BLaER1 (cell line): ENCODE results near the gene APOBEC3H.
A peak's percentile ranks its signal among the peaks of the same experiment; 100 is the strongest.

Experiments
- H3K27ac ChIP-seq: shearing (Covaris generic); formaldehyde crosslinking; 2 replicates; pipeline ENCODE4 v1.8.1; 2022
- H3K27me3 ChIP-seq: shearing (Covaris generic); formaldehyde crosslinking; 2 replicates; pipeline ENCODE4 v1.8.1; 2022
- H3K36me3 ChIP-seq: shearing (Covaris generic); formaldehyde crosslinking; 2 replicates; pipeline ENCODE4 v1.8.1; 2022
- H3K4me1 ChIP-seq: shearing (Covaris generic); formaldehyde crosslinking; 2 replicates; pipeline ENCODE4 v1.8.1; 2022
- H3K4me2 ChIP-seq: shearing (Covaris generic); formaldehyde crosslinking; 2 replicates; pipeline ENCODE4 v1.8.1; 2022
- H3K4me3 ChIP-seq: shearing (Covaris generic); formaldehyde crosslinking; 2 replicates; pipeline ENCODE4 v1.8.1; 2022
- H3K9ac ChIP-seq: shearing (Covaris generic); formaldehyde crosslinking; 2 replicates; pipeline ENCODE4 v1.8.1; 2022
- H3K9me3 ChIP-seq: shearing (Covaris generic); formaldehyde crosslinking; 2 replicates; pipeline ENCODE4 v1.8.1; 2022
- H4K20me1 ChIP-seq: shearing (Covaris generic); formaldehyde crosslinking; 2 replicates; pipeline ENCODE4 v1.8.1; 2022
- Cebpa-rat ChIP-seq: shearing (Covaris generic); IDR thresholded peaks from 2 replicates; pipeline ENCODE4 v1.8.1; 2022

Gene APOBEC3H

GRCh38 chr22:39147335-39148025, 50.4 kb downstream of the APOBEC3H start:
- H3K27ac ChIP-seq = no peak overlapping the region
- H4K20me1 ChIP-seq = peaks cover 16% of the 10 kb centered on the region; the same call in 1 of the 2 replicates
- no peak for TF ChIP-seq Cebpa-rat
- H3K4me3 ChIP-seq = no peak overlapping the region
- no peak overlapping the region for H3K9ac ChIP-seq
- H3K9me3 ChIP-seq = no peaks in the 10 kb centered on the region
- peaks cover 52% of the 10 kb centered on the region for H3K4me1 ChIP-seq
- no peak overlapping the region for H3K4me2 ChIP-seq
- H3K27me3 ChIP-seq = 0 out of 2 replicates have a peak, but pooled peaks cover 4% of the 10 kb centered on the region
- H3K36me3 ChIP-seq = peaks cover 9% of the 10 kb centered on the region; the same call in 1 of the 2 replicates

GRCh38 chr22:39148026-39148726, 51.1 kb downstream of the APOBEC3H start:
- H3K4me2 ChIP-seq = no peak overlapping the region
- H3K9me3 ChIP-seq = no peaks in the 10 kb centered on the region
- TF ChIP-seq Cebpa-rat = no peak
- peaks cover 19% of the 10 kb centered on the region; the same call in 1 of the 2 replicates for H4K20me1 ChIP-seq
- H3K27me3 ChIP-seq = peaks cover 10% of the 10 kb centered on the region
- no peak overlapping the region for H3K9ac ChIP-seq
- H3K4me3 ChIP-seq = no peak overlapping the region
- H3K27ac ChIP-seq = no peak overlapping the region
- peaks cover 56% of the 10 kb centered on the region for H3K4me1 ChIP-seq
- H3K36me3 ChIP-seq = peaks cover 9% of the 10 kb centered on the region; the same call in 1 of the 2 replicates

- Histone ChIP-seq H3K4me3 (no peak overlapping the region), H3K27me3 (peaks cover 18% of the 10 kb centered on the region), H3K9me3 (no peaks in the 10 kb centered on the region), H4K20me1 (peaks cover 23% of the 10 kb centered on the region; the same call in 1 of the 2 replicates), H3K9ac (no peak overlapping the region), H3K36me3 (peaks cover 9% of the 10 kb centered on the region; the same call in 1 of the 2 replicates), H3K27ac (no peak overlapping the region), H3K4me2 (no peak overlapping the region), H3K4me1 (peaks cover 58% of the 10 kb centered on the region)
- TF ChIP-seq Cebpa-rat = no peak
These were observed 51.9 kb downstream of the APOBEC3H start for GRCh38 chr22:39148727-39149535.

GRCh38 chr22:39149915-39150847, 53.1 kb downstream of the APOBEC3H start:
- Histone ChIP-seq H3K4me2 (no peak overlapping the region), H3K4me3 (no peak overlapping the region), H4K20me1 (peaks cover 23% of the 10 kb centered on the region; the same call in 1 of the 2 replicates), H3K9ac (no peak overlapping the region), H3K36me3 (peaks cover 9% of the 10 kb centered on the region; the same call in 1 of the 2 replicates), H3K4me1 (peaks cover 46% of the 10 kb centered on the region), H3K27me3 (peaks cover 26% of the 10 kb centered on the region), H3K27ac (no peak overlapping the region), H3K9me3 (no peaks in the 10 kb centered on the region)
- TF ChIP-seq Cebpa-rat = no peak

GRCh38 chr22:39150848-39151215, 53.8 kb downstream of the APOBEC3H start:
- Histone ChIP-seq H3K27me3 (peaks cover 32% of the 10 kb centered on the region), H3K27ac (no peak overlapping the region), H3K9me3 (no peaks in the 10 kb centered on the region), H3K4me2 (peak overlapping the region; percentile 98; the same call in 1 of the 2 replicates), H3K4me3 (no peak overlapping the region), H3K9ac (no peak overlapping the region), H3K4me1 (peaks cover 45% of the 10 kb centered on the region), H4K20me1 (peaks cover 23% of the 10 kb centered on the region; the same call in 1 of the 2 replicates), H3K36me3 (peaks cover 9% of the 10 kb centered on the region; the same call in 1 of the 2 replicates)
- TF ChIP-seq Cebpa-rat = no peak

GRCh38 chr22:39151329-39151975, 54.4 kb downstream of the APOBEC3H start:
- H3K27me3 ChIP-seq = peaks cover 35% of the 10 kb centered on the region
- peaks cover 23% of the 10 kb centered on the region; the same call in 1 of the 2 replicates for H4K20me1 ChIP-seq
- TF ChIP-seq Cebpa-rat = no peak
- peaks cover 9% of the 10 kb centered on the region; the same call in 1 of the 2 replicates for H3K36me3 ChIP-seq
- peaks cover 39% of the 10 kb centered on the region for H3K4me1 ChIP-seq
- H3K4me3 ChIP-seq = peak overlapping the region; percentile 79
- H3K9me3 ChIP-seq = no peaks in the 10 kb centered on the region
- no peak overlapping the region for H3K9ac ChIP-seq
- peak overlapping the region; percentile 98 for H3K4me2 ChIP-seq
- H3K27ac ChIP-seq = no peak overlapping the region

- TF ChIP-seq Cebpa-rat = no peak
These were observed 55.0 kb downstream of the APOBEC3H start for GRCh38 chr22:39152024-39152510.

More at GRCh38 chr22:39152024-39152510, 55.0 kb downstream of the APOBEC3H start:
- Histone ChIP-seq H4K20me1 (peaks cover 23% of the 10 kb centered on the region; the same call in 1 of the 2 replicates), H3K4me1 (peaks cover 38% of the 10 kb centered on the region), H3K36me3 (peaks cover 9% of the 10 kb centered on the region; the same call in 1 of the 2 replicates), H3K27me3 (peaks cover 35% of the 10 kb centered on the region), H3K9ac (peak overlapping the region; percentile 78), H3K4me3 (peak overlapping the region; percentile 79), H3K27ac (0 out of 2 replicates have a peak overlapping the region, but pooled peaks have one; percentile 35), H3K9me3 (no peaks in the 10 kb centered on the region), H3K4me2 (peak overlapping the region; percentile 98)
